Stimulated activated CD8-positive, alpha-beta memory T cell treated with anti-CD3 and anti-CD28 coated beads, Interleukin-7, amount 100 ng/mL, for 24 hours (primary cell): ENCODE data around the gene GSX2.
A peak's percentile ranks its signal among the peaks of the same experiment; 100 is the strongest.
"Not testable (repeated sequence)": the region's sequence is repeated elsewhere in the genome, so short reads cannot be mapped to it uniquely, and the experiment has no call there.

Source experiments
- DNase-seq: peaks from one replicate; pipeline ENCODE4 v3.0.0-alpha.2; 2020; ENCODE audit warnings: low read depth

Gene GSX2

GRCh38 chr4:54099748-54100574, at the start of gene GSX2:
Gene GSX2, plus strand, starts transcription at chr4:54100163. Its CDS starts 182 bp downstream, at chr4:54100345.
- DNase-seq = no peak

GRCh38 chr4:54050214-54050904, 49.6 kb upstream of the GSX2 start:
- DNase-seq = no peak

- DNase-seq = not testable (repeated sequence)
These were observed 46.6 kb upstream of the GSX2 start for GRCh38 chr4:54053322-54053721.

- no peak for DNase-seq
These were observed 45.5 kb upstream of the GSX2 start for GRCh38 chr4:54054501-54054900.

GRCh38 chr4:54055494-54055893, 44.5 kb upstream of the GSX2 start:
- DNase-seq = no peak

GRCh38 chr4:54056360-54056759, 43.6 kb upstream of the GSX2 start:
- no peak for DNase-seq

- DNase-seq = no peak
These were observed 41.8 kb upstream of the GSX2 start for GRCh38 chr4:54058171-54058570.

- no peak for DNase-seq
These were observed 39.8 kb upstream of the GSX2 start for GRCh38 chr4:54060116-54060515.

- no peak for DNase-seq
These were observed 38.9 kb upstream of the GSX2 start for GRCh38 chr4:54061067-54061466.

- DNase-seq = no peak
These were observed 38.1 kb upstream of the GSX2 start for GRCh38 chr4:54061873-54062272.

GRCh38 chr4:54062392-54062791, 37.6 kb upstream of the GSX2 start:
- DNase-seq = no peak

GRCh38 chr4:54063229-54063628, 36.7 kb upstream of the GSX2 start:
- DNase-seq = no peak

- no peak for DNase-seq
These were observed 36.1 kb upstream of the GSX2 start for GRCh38 chr4:54063737-54064316.

GRCh38 chr4:54064317-54065111, 35.4 kb upstream of the GSX2 start, which contains the start of gene CHIC2:
Gene CHIC2, minus strand, starts transcription at chr4:54064605. Its CDS starts 305 bp downstream, at chr4:54064300.
- peak; percentile 92 for DNase-seq

GRCh38 chr4:54065282-54066087, 34.5 kb upstream of the GSX2 start:
- DNase-seq = no peak

- DNase-seq = no peak
These were observed 33.9 kb upstream of the GSX2 start for GRCh38 chr4:54066088-54066415.

GRCh38 chr4:54066718-54067129, 33.2 kb upstream of the GSX2 start:
- no peak for DNase-seq

- DNase-seq = no peak
These were observed 32.8 kb upstream of the GSX2 start for GRCh38 chr4:54067166-54067565.

GRCh38 chr4:54073271-54073880, 26.6 kb upstream of the GSX2 start:
- DNase-seq = no peak

- DNase-seq = no peak
These were observed 25.6 kb upstream of the GSX2 start for GRCh38 chr4:54074381-54074780.

GRCh38 chr4:54076673-54077072, 23.3 kb upstream of the GSX2 start:
- DNase-seq = no peak
